Karpas-422 (cell line): Measurements from ENCODE around the gene NPAT. TPM values are rescaled to one million over a fixed set of nuclear protein-coding genes. Genes with fewer than 3 reads are reported as not detected.

Experiments
- DNase-seq: peaks from one replicate; pipeline ENCODE4 v3.0.0-alpha.2; 2015
- H2AFZ ChIP-seq: fragments of 200-600 bp; sonication (generic); 2 replicates; pipeline ENCODE4 v1.6.1; 2014; ENCODE audit warnings: antibody characterized with exemption, low read length, mixed read lengths
- H3K27ac ChIP-seq: fragments of 200-600 bp; sonication (generic); 2 replicates; pipeline ENCODE4 v1.5.1; 2014; ENCODE audit warnings: mild to moderate bottlenecking, low read length, moderate library complexity
- H3K27me3 ChIP-seq: fragments of 200-600 bp; sonication (generic); 2 replicates; pipeline ENCODE4 v1.6.1; 2014; ENCODE audit warnings: low read length, mixed read lengths
- H3K36me3 ChIP-seq: fragments of 200-600 bp; sonication (generic); 2 replicates; pipeline ENCODE4 v1.6.1; 2014; ENCODE audit warnings: low read length, mixed read lengths; ENCODE audit not compliant: insufficient read depth
- H3K4me1 ChIP-seq: fragments of 200-600 bp; sonication (generic); 2 replicates; pipeline ENCODE4 v1.6.1; 2014; ENCODE audit warnings: mild to moderate bottlenecking, low read length, mixed read lengths
- H3K4me2 ChIP-seq: fragments of 200-600 bp; sonication (generic); 2 replicates; pipeline ENCODE4 v1.6.1; 2014; ENCODE audit warnings: low read length, low read depth, mild to moderate bottlenecking; ENCODE audit not compliant: poor library complexity, severe bottlenecking
- H3K4me3 ChIP-seq: fragments of 200-600 bp; sonication (generic); 2 replicates; pipeline ENCODE4 v1.5.1; 2014; ENCODE audit warnings: mild to moderate bottlenecking, antibody characterized with exemption, low read length, mixed read lengths
- H3K79me2 ChIP-seq: fragments of 200-600 bp; sonication (generic); 2 replicates; pipeline ENCODE4 v1.6.1; 2014; ENCODE audit warnings: mild to moderate bottlenecking, low read length, mixed read lengths
- H3K9ac ChIP-seq: fragments of 200-600 bp; sonication (generic); 2 replicates; pipeline ENCODE4 v1.6.0; 2014; ENCODE audit warnings: low read length
- H3K9me2 ChIP-seq: fragments of 200-600 bp; sonication (generic), shearing (Covaris generic); replicated peaks from 2 replicates; pipeline ENCODE4 v1.6.0; 2014; ENCODE audit warnings: mild to moderate bottlenecking, low read length, moderate library complexity; ENCODE audit not compliant: insufficient read depth
- H3K9me3 ChIP-seq: fragments of 300-700, 200-600 bp; sonication (generic); 2 replicates; pipeline ENCODE4 v1.6.1; 2014; ENCODE audit warnings: low read length, mixed read lengths
- H4K20me1 ChIP-seq: fragments of 200-600 bp; sonication (generic); 2 replicates; pipeline ENCODE4 v1.6.1; 2014; ENCODE audit warnings: mild to moderate bottlenecking, antibody characterized with exemption, low read length, low read depth; ENCODE audit not compliant: insufficient read depth
- total RNA-seq: library from RNA; depleted of rRNA; stranded (reverse); fragments of >200 nt; shearing (Covaris generic); gene quantifications from 2 replicates; pipeline ENCODE4 v1.2.3, GENCODE V29; 2014; ENCODE audit warnings: low replicate concordance; rRNA removed

NPAT gene
- 42.5 and 77.1 TPM in 2 replicates for total RNA-seq

GRCh38 chr11:108222574-108223347 lies at the start of gene NPAT, which contains the start of gene ATM:
NPAT (minus strand) TSS chr11:108222638; CDS start chr11:108222536, 102 bp downstream.
ATM (plus strand) TSS chr11:108223067; CDS start chr11:108227625, 4,558 bp downstream.
- peak; percentile 100 for DNase-seq
- Histone ChIP-seq H3K27ac (peak within 1 kb of the TSS; percentile 87), H3K9me3 (no peaks in the 10 kb centered on the region), H4K20me1 (peaks cover 36% of the 10 kb centered on the region), H3K4me2 (peak within 1 kb of the TSS; percentile 85), H3K79me2 (peaks cover 95% of the 10 kb centered on the region), H3K4me1 (peaks cover 55% of the 10 kb centered on the region), H3K4me3 (peak within 1 kb of the TSS; percentile 74), H3K36me3 (peaks cover 47% of the 10 kb centered on the region), H3K9ac (peak within 1 kb of the TSS; percentile 86), H3K27me3 (no peaks in the 10 kb centered on the region), H3K9me2 (no peaks in the 10 kb centered on the region), H2AFZ (peak within 1 kb of the TSS; percentile 61; the same call in 1 of the 2 replicates)

DNA sequence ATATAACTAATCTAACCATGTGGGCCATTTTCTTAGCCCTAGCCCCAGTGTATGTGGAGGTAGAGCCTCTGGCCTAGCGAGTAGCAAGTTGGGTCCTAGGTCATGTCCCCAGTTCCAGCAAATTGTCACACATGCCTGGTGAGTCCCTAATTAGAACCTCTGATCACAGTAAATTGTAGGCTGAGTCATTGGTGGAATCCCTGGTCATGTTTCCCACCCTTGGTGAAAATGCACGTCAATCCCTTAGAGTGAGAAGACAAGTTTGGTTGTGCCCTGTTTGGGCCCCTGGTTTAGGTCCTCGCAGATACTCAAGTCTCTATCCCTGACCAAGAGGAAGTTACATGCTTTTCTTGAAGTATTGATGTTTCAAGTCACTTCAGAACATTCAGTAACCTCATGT lies 47.1 kb upstream of the NPAT start:
- no peak overlapping the region for H3K9ac ChIP-seq
- no peak overlapping the region for H3K4me2 ChIP-seq
- H3K4me1 ChIP-seq: no peaks in the 10 kb centered on the region
- peaks cover 70% of the 10 kb centered on the region for H3K36me3 ChIP-seq
- no peaks in the 10 kb centered on the region for H3K9me3 ChIP-seq
- H3K79me2 ChIP-seq: peaks cover 49% of the 10 kb centered on the region
- H3K9me2 ChIP-seq: no peaks in the 10 kb centered on the region
- no peak overlapping the region for H2AFZ ChIP-seq
- H3K4me3 ChIP-seq: no peak overlapping the region
- H3K27me3 ChIP-seq: no peaks in the 10 kb centered on the region
- no peak for DNase-seq
- H4K20me1 ChIP-seq: no peaks in the 10 kb centered on the region
- no peak overlapping the region for H3K27ac ChIP-seq

GRCh38 chr11:108253176-108253575 lies 30.7 kb upstream of the NPAT start:
- DNase-seq: no peak
- Histone ChIP-seq H3K9me3 (no peaks in the 10 kb centered on the region), H3K9ac (no peak overlapping the region), H3K27ac (no peak overlapping the region), H3K4me1 (no peaks in the 10 kb centered on the region), H4K20me1 (no peaks in the 10 kb centered on the region), H3K79me2 (peaks cover 49% of the 10 kb centered on the region), H3K27me3 (no peaks in the 10 kb centered on the region), H3K4me3 (no peak overlapping the region), H3K36me3 (peaks cover 86% of the 10 kb centered on the region), H3K9me2 (no peaks in the 10 kb centered on the region), H2AFZ (no peak overlapping the region), H3K4me2 (no peak overlapping the region)

DNA sequence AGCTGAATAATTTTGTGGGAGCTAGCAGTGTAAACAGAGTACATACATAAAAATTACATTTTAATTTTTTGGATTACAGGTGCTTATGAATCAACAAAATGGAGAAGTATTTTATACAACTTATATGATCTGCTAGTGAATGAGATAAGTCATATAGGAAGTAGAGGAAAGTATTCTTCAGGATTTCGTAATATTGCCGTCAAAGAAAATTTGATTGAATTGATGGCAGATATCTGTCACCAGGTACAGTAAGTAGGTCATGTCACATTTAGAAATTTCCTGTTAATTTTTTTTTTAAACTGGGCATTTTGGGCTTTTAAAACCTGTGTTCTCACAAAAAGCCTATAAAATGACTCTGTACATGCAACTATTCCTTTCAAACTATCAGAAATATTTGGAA lies 24.4 kb upstream of the NPAT start:
- H3K36me3 ChIP-seq: peaks cover 80% of the 10 kb centered on the region
- H3K27ac ChIP-seq: no peak overlapping the region
- no peak overlapping the region for H3K4me3 ChIP-seq
- no peak overlapping the region for H2AFZ ChIP-seq
- no peaks in the 10 kb centered on the region for H3K9me2 ChIP-seq
- H3K4me2 ChIP-seq: no peak overlapping the region
- H3K79me2 ChIP-seq: peaks cover 42% of the 10 kb centered on the region
- no peak overlapping the region for H3K9ac ChIP-seq
- H4K20me1 ChIP-seq: no peaks in the 10 kb centered on the region
- no peaks in the 10 kb centered on the region for H3K4me1 ChIP-seq
- no peaks in the 10 kb centered on the region for H3K9me3 ChIP-seq
- H3K27me3 ChIP-seq: no peaks in the 10 kb centered on the region
- DNase-seq: no peak

DNA sequence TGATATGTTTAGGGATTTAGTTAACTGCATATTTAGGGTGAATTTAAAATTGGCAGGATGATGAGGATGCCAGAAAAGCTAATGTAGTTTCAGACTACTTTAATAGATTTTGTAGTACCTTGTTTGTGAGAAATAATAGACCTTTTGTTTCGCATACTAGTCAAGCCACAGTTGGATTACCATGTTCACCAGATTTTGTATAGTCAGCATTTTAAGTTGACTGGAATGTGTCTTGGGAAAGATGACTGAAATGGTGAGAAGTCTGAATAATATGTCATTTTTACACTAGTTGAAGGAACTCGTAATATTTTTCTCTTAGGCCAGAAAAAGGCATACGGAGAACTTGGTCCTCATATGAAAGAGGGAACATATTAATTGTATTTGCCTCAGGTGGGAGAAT lies 23.9 kb upstream of the NPAT start:
- Histone ChIP-seq H3K27ac (no peak overlapping the region), H2AFZ (no peak overlapping the region), H3K4me2 (no peak overlapping the region), H3K9me3 (no peaks in the 10 kb centered on the region), H3K9me2 (no peaks in the 10 kb centered on the region), H3K27me3 (no peaks in the 10 kb centered on the region), H3K4me3 (no peak overlapping the region), H3K79me2 (peaks cover 42% of the 10 kb centered on the region), H3K36me3 (peaks cover 79% of the 10 kb centered on the region), H3K4me1 (no peaks in the 10 kb centered on the region), H4K20me1 (no peaks in the 10 kb centered on the region), H3K9ac (no peak overlapping the region)
- no peak for DNase-seq

- no peak for DNase-seq
- Histone ChIP-seq H4K20me1 (no peaks in the 10 kb centered on the region), H3K27ac (no peak overlapping the region), H3K4me1 (no peaks in the 10 kb centered on the region), H3K9me2 (no peaks in the 10 kb centered on the region), H3K36me3 (peaks cover 78% of the 10 kb centered on the region), H3K4me3 (no peak overlapping the region), H3K27me3 (no peaks in the 10 kb centered on the region), H3K9ac (no peak overlapping the region), H3K9me3 (no peaks in the 10 kb centered on the region), H2AFZ (no peak overlapping the region), H3K79me2 (peaks cover 59% of the 10 kb centered on the region), H3K4me2 (no peak overlapping the region)
These were observed 20.0 kb upstream of the NPAT start for GRCh38 chr11:108242422-108242821.

- H3K9me2 ChIP-seq: no peaks in the 10 kb centered on the region
- H3K79me2 ChIP-seq: peaks cover 68% of the 10 kb centered on the region
- H3K4me2 ChIP-seq: no peak overlapping the region
- DNase-seq: no peak
- no peaks in the 10 kb centered on the region for H4K20me1 ChIP-seq
- H3K36me3 ChIP-seq: peaks cover 78% of the 10 kb centered on the region
- no peaks in the 10 kb centered on the region for H3K9me3 ChIP-seq
- no peak overlapping the region for H3K4me3 ChIP-seq
- no peak overlapping the region for H2AFZ ChIP-seq
- no peak overlapping the region for H3K27ac ChIP-seq
- no peaks in the 10 kb centered on the region for H3K4me1 ChIP-seq
- no peak overlapping the region for H3K9ac ChIP-seq
- no peaks in the 10 kb centered on the region for H3K27me3 ChIP-seq
These were observed 19.0 kb upstream of the NPAT start for GRCh38 chr11:108241330-108242037.

DNA sequence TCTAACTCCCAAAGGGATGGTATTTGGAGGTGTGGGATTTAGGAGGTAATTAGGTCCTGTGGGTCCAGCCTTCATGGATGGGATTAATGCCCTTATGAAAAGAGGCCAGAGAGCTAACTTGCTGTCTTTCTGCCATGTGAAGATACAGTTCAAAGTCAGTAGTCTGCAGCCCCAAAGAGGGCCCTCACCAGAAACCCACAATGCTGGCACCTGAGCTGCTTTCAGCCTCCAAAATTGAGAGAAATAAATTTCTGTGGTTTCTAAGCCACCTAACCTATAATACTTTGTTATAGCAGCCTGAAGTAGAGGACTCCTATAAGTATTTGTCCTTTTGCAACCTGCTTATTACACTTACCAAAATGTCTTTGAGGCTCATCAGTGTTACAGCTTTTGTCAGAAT lies 16.6 kb upstream of the NPAT start:
- Histone ChIP-seq H3K27ac (no peak overlapping the region), H3K27me3 (no peaks in the 10 kb centered on the region), H3K4me1 (no peaks in the 10 kb centered on the region), H3K9me3 (no peaks in the 10 kb centered on the region), H3K4me3 (no peak overlapping the region), H3K4me2 (no peak overlapping the region), H4K20me1 (no peaks in the 10 kb centered on the region), H3K36me3 (peaks cover 79% of the 10 kb centered on the region), H2AFZ (no peak overlapping the region), H3K9ac (no peak overlapping the region), H3K79me2 (peaks cover 69% of the 10 kb centered on the region), H3K9me2 (no peaks in the 10 kb centered on the region)
- no peak for DNase-seq
